Measurements from ENCODE around the gene LRRD1.
A peak's percentile ranks its signal among the peaks of the same experiment; 100 is the strongest.
"Not testable (repeated sequence)": the region's sequence is repeated elsewhere in the genome, so short reads cannot be mapped to it uniquely, and the experiment has no call there.

The LRRD1 gene

DNA sequence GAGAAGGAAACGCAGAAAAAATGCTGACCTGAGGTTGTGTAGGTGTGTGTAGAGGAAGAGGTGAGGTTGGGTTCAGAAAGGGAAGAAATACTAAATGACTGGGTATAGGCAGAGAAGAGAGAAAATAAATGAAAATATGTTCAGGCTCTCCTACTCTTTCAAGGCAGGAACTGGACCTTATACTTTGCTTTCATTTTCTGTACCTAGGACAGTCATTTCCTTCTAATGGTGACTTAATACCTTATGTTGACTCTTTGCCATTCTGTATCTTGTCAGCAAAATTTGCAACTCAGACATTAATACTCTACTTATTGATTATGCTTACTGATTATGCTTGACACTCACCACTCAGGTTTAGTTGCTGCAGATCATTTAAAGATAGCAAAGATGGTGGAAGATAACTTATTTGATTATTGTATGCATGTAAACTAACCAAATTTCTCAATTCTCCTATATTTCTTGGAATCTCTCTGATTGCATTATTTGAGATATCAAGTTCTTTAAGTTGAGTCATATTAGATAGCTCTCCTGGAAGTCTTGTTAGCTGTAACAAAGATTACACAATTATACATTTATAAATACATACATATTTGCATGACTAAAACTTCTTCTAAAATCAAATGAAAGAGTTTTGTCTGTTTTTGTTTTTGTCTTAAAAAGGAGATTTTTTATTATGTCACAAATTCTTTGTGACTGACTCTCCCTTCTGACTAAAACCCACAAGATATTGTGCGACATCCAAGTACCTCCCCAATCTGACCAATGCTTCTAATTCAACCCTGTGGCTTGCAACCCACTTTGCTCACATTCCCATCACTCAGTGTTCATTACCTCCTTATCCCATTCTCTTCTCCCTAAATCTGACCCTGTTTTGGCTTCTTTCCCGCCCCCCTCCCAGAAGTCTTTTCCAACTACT, 20.0 kb downstream of the LRRD1 start:
- DNase-seq (ENCODE audit: low read depth, low spot score), result peak; percentile 79

DNA sequence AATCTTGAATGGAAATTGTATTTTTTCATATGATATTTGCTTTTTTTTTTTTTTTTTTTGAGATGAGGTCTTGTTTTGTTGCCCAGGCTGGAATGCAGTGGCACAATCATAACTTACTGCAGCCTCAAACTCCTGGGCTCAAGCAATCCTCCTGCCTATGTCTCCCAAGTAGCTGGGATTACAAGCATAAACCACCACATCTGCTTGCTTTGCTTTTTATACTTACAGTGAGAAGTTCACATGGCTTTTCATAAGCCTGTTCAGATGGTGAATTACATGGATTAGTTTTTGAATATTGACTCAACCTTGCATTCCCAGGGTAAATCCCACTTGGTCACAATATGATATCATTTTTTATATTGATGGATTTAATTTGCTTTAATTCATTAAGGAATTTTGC, 22.0 kb downstream of the LRRD1 start:
- H3K4me3 ChIP-seq (ENCODE audit: low read depth, low read length), result no peak overlapping the region
- DNase-seq (ENCODE audit: low read depth, low spot score), result no peak
- in situ Hi-C loops (cut with HindIII; ENCODE audit: low sequenced_read_pairs), result no loop called here
- TF ChIP-seq, protein P1, sequence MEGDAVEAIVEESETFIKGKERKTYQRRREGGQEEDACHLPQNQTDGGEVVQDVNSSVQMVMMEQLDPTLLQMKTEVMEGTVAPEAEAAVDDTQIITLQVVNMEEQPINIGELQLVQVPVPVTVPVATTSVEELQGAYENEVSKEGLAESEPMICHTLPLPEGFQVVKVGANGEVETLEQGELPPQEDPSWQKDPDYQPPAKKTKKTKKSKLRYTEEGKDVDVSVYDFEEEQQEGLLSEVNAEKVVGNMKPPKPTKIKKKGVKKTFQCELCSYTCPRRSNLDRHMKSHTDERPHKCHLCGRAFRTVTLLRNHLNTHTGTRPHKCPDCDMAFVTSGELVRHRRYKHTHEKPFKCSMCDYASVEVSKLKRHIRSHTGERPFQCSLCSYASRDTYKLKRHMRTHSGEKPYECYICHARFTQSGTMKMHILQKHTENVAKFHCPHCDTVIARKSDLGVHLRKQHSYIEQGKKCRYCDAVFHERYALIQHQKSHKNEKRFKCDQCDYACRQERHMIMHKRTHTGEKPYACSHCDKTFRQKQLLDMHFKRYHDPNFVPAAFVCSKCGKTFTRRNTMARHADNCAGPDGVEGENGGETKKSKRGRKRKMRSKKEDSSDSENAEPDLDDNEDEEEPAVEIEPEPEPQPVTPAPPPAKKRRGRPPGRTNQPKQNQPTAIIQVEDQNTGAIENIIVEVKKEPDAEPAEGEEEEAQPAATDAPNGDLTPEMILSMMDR (IDR thresholded peaks at IDR 0.05; ENCODE audit: low read depth, low read length), result no peak

More for the DNA sequence above, 20.0 kb downstream of the LRRD1 start:
- in situ Hi-C loops (cut with HindIII; ENCODE audit: low sequenced_read_pairs), result no loop called here
- no peak overlapping the region for H3K4me3 ChIP-seq (ENCODE audit: low read depth, low read length)
- TF ChIP-seq, protein P1 (IDR thresholded peaks at IDR 0.05; ENCODE audit: low read depth, low read length), result no peak

DNA sequence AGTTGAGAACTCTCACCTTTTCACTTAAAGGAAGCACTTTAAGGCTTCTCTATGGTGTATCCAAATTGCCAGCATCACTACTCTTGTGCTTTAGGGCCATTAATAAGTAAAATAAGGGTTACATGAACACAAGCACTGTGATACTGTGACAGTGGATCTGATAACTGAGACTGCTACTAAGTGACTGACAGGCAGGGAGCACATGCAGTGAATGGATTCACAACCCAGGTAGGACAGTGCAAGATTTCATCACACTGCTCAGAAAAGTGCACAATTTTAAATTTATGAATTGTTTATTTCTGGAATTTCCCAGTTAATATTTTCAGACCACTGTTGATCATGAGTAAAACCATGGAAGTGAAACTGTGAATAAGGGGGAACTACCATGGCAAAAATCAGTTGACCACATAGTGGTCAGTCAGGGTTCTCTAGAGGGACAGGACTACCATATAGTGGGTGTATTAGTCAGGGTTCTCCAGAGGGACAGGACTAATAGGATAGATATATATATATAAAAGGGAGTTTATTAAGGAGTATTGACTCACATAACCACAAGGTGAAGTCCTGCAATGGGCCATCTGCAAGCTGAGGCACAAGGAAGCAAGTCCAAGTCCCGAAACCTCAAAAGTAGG, 23.7 kb downstream of the LRRD1 start:
- H3K4me3 ChIP-seq (ENCODE audit: low read depth, low read length), result no peak overlapping the region
- in situ Hi-C loops (cut with HindIII; ENCODE audit: low sequenced_read_pairs), result no loop called here
- DNase-seq (ENCODE audit: low read depth, low spot score), result no peak
- TF ChIP-seq, protein P1 (IDR thresholded peaks at IDR 0.05; ENCODE audit: low read depth, low read length), result no peak

DNA sequence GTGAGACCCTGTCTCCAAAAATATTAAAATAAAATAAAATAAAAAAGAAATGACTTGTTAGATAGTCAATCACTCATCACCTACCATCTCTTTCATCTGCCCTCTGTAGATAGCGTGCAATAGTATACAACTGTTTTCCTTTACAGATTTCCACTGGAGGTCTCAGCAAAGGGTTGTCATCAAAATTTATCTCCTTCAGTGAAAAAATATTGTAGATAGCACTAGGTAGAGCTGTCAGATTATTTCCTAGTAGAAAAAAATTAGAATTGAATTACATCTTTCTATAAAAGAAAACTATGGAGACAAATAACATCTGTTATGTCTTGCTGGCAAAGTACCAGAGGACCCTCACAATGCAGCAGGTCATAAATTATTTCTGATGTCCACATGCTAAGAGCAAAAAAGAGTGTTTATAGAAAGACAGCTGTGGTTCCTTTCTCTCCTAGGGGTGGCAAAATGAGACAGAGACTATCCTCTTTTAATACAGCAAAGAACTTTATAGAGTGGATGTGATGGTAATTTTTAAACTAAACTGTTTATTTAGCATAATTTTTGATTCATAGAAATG, 28.4 kb downstream of the LRRD1 start:
- TF ChIP-seq, protein P1 (IDR thresholded peaks at IDR 0.05; ENCODE audit: low read depth, low read length), result no peak
- H3K4me3 ChIP-seq (ENCODE audit: low read depth, low read length), result no peak overlapping the region
- DNase-seq (ENCODE audit: low read depth, low spot score), result no peak
- in situ Hi-C loops (cut with HindIII; ENCODE audit: low sequenced_read_pairs), result no loop called here

DNA sequence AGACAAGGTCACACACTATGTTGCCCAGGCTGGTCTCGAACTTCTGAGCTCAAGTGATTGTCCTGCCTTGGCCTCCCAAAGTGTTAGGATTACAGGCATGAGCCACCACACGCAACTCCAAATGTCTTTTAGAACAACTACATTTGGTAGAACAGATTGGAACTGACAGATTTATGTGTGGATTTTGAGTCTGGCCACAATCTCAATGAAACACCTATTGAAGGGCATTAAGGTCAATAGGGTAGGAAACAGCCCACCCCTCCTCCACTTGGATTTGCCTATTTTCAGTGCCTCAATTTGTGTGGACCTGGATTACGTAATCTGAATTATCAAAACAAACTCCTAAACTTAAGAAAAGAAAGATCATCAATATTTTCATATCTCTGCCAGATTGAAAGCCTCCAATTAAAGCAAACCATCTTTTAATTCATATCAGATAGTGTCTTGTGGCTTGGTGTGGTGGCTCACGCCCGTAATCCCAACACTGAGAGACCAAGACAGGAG, 29.2 kb downstream of the LRRD1 start:
- TF ChIP-seq, protein P1 (IDR thresholded peaks at IDR 0.05; ENCODE audit: low read depth, low read length), result no peak
- in situ Hi-C loops (cut with HindIII; ENCODE audit: low sequenced_read_pairs), result no loop called here
- no peak for DNase-seq (ENCODE audit: low read depth, low spot score)
- H3K4me3 ChIP-seq (ENCODE audit: low read depth, low read length), result no peak overlapping the region

DNA sequence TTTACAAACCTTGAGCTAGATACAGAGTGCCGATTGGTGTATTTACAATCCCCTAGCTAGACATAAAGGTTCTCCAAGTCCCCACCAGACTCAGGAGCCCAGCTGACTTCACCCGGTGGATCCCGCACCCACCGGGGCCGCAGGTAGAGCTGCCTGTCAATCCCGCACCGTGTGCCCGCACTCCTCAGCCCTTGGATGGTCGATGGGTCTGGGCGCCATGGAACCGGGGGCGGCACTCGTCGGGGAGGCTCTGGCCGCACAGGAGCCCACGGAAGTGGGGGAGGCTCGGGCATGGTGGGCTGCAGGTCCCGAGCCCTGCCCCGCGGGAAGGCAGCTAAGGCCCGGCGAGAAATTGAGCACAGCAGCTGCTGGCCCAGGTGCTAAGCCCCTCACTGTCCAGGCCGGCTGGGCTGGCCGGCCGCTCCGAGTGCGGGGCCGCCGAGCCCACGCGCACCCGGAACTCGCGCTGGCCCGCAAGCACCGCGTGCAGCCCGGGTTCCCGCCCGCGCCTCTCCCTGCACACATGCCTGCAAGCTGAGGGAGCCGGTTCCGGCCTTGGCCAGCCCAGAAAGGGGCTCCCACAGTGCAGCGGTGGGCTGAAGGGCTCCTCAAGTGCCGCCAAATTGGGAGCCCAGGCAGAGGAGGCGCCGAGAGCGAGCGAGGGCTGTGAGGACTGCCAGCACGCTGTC, 35.6 kb downstream of the LRRD1 start:
- in situ Hi-C loops (cut with HindIII; ENCODE audit: low sequenced_read_pairs); DNase-seq (ENCODE audit: low read depth, low spot score); H3K4me3 ChIP-seq (ENCODE audit: low read depth, low read length): not testable (repeated sequence)

DNA sequence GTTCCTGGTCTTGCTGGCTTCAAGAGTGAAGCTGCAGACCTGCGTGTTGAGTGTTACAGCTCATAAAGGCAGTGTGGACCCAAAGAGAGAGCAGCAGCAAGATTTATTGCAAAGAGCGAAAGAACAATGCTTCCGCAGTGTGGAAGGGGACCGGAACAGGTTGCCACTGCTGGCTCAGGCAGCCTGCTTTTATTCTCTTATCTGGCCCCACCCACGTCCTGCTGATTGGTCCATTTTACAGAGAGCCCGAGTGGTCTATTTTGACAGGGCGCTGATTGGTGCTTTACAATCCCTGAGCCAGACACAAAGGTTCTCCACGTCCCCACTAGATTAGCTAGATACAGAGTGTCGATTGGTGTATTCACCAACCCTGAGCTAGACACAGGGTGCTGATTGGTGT, 36.2 kb downstream of the LRRD1 start:
- DNase-seq (ENCODE audit: low read depth, low spot score); H3K4me3 ChIP-seq (ENCODE audit: low read depth, low read length); in situ Hi-C loops (cut with HindIII; ENCODE audit: low sequenced_read_pairs): not testable (repeated sequence)
